Endothelial cell of umbilical vein (primary cell): ENCODE measurements around the gene PRKCD. TPM values are rescaled to one million over a fixed set of nuclear protein-coding genes. Genes with fewer than 3 reads are reported as not detected.

Experiments used
- BruUV-seq: library from RNA; stranded (reverse); fragments of 400-500 nt; replicated peaks from 2 replicates; lab custom pipeline; 2021; lab: Mats Ljungman, UMichigan
- CTCF ChIA-PET: fragments of 300-600, 350-600 bp; sonication (Branson Sonifier 250); formaldehyde crosslinking; loops from one replicate; lab custom pipeline; 2021; ENCODE audit warnings: antibody characterized with exemption, inconsistent platforms; lab: Charles Lee
- POLR2A ChIA-PET: fragments of 300-600, 350-600 bp; sonication (Branson Sonifier 250); formaldehyde crosslinking; loops from one replicate; lab custom pipeline; 2021; ENCODE audit warnings: antibody characterized with exemption, inconsistent platforms; lab: Charles Lee
- DNase-seq: peaks from one replicate; pipeline ENCODE4 v3.0.0-alpha.2; 2011; ENCODE audit warnings: low read depth, low spot score
- FAIRE-seq: peaks from 2 replicates; lab custom pipeline; 2011; peaks lifted over from hg19 to GRCh38; lab: Jason Lieb, UNC
- H2AFZ ChIP-seq: 2 replicates; pipeline ENCODE4 v1.6.0; 2012; ENCODE audit warnings: low read depth, low read length, control low read depth, inconsistent platforms
- H3K27ac ChIP-seq: 2 replicates; pipeline ENCODE4 v1.5.1; 2011; ENCODE audit warnings: low read depth, mild to moderate bottlenecking, control low read depth, low read length, moderate library complexity; ENCODE audit not compliant: insufficient read depth
- H3K27me3 ChIP-seq, 2 experiments: 2 replicates each; pipeline versions ENCODE4 v1.6.0 to v1.6.1; 2011; ENCODE audit warnings: low read length in 2 of 2, mixed read lengths in 1 of 2; ENCODE audit not compliant: control insufficient read depth in 2 of 2, insufficient read depth in 2 of 2
- H3K36me3 ChIP-seq, 2 experiments: 2 replicates in 1 of 2; 3 replicates in 1 of 2; pipeline ENCODE4 v1.5.1; 2011; ENCODE audit warnings: low read length in 2 of 2, mild to moderate bottlenecking in 1 of 2, moderate library complexity in 1 of 2; ENCODE audit not compliant: control insufficient read depth in 2 of 2, insufficient read depth in 2 of 2; ENCODE audit errors: extremely low read depth in 1 of 2
- H3K4me1 ChIP-seq: 3 replicates; pipeline ENCODE4 v1.5.1; 2011; ENCODE audit warnings: mild to moderate bottlenecking, low read length; ENCODE audit not compliant: control insufficient read depth, insufficient read depth; ENCODE audit errors: extremely low read depth
- H3K4me2 ChIP-seq: 2 replicates; pipeline ENCODE4 v1.6.1; 2011; ENCODE audit warnings: low read length, control low read depth, mixed read lengths; ENCODE audit not compliant: insufficient read depth
- H3K4me3 ChIP-seq, 3 experiments: fragments of 200-600 bp in 1 of 3; sonication (generic), shearing (Covaris generic) in 1 of 3; replicated peaks in 1 of 3; 2 replicates each; pipeline ENCODE4 v1.5.1; 2011 to 2016; ENCODE audit warnings: control low read depth in 3 of 3, low read length in 3 of 3, mild to moderate bottlenecking in 2 of 3, inconsistent platforms in 1 of 3, low read depth in 1 of 3, moderate library complexity in 1 of 3; ENCODE audit not compliant: insufficient read depth in 1 of 3
- H3K79me2 ChIP-seq: 2 replicates; pipeline ENCODE4 v1.6.0; 2012; ENCODE audit warnings: low read length, inconsistent platforms; ENCODE audit not compliant: control insufficient read depth, insufficient read depth
- H3K9ac ChIP-seq: replicated peaks from 2 replicates; pipeline ENCODE3; 2011; ENCODE audit warnings: low read length, control low read depth; ENCODE audit not compliant: insufficient read depth; ENCODE audit errors: extremely low read depth
- H3K9me1 ChIP-seq: replicated peaks from 3 replicates; pipeline ENCODE4 v1.6.0; 2011; ENCODE audit warnings: mild to moderate bottlenecking, low read length; ENCODE audit not compliant: control insufficient read depth, insufficient read depth; ENCODE audit errors: extremely low read depth
- H3K9me3 ChIP-seq: replicated peaks from 2 replicates; pipeline ENCODE4 v1.5.1; 2012; ENCODE audit warnings: low read length, inconsistent platforms; ENCODE audit not compliant: control insufficient read depth, insufficient read depth
- H4K20me1 ChIP-seq: replicated peaks from 2 replicates; pipeline ENCODE3; 2011; ENCODE audit warnings: mild to moderate bottlenecking, low read length; ENCODE audit not compliant: control insufficient read depth, insufficient read depth; ENCODE audit errors: extremely low read depth
- EZH2 ChIP-seq: IDR thresholded peaks from 2 replicates; pipeline ENCODE4 v1.6.1; 2012; ENCODE audit warnings: borderline replicate concordance, low read depth, mild to moderate bottlenecking, moderate library complexity, low read length, inconsistent platforms; ENCODE audit not compliant: severe bottlenecking
- FOS ChIP-seq: IDR thresholded peaks from 2 replicates; pipeline ENCODE4 v1.6.1; 2011; ENCODE audit warnings: mild to moderate bottlenecking, low read length, moderate library complexity, borderline replicate concordance; ENCODE audit not compliant: insufficient read depth
- GATA2 ChIP-seq: IDR thresholded peaks from 2 replicates; pipeline ENCODE4 v1.7.0; 2011; ENCODE audit warnings: low read depth, mild to moderate bottlenecking, moderate library complexity, mixed read lengths, low read length; ENCODE audit not compliant: insufficient read length, insufficient read depth
- JUN ChIP-seq: IDR thresholded peaks from 2 replicates; pipeline ENCODE4 v1.6.1; 2011; ENCODE audit warnings: borderline replicate concordance, low read depth; ENCODE audit not compliant: insufficient read length, insufficient read depth
- MYC ChIP-seq: IDR thresholded peaks from one replicate; pipeline ENCODE4 v1.6.1; 2011; ENCODE audit warnings: mild to moderate bottlenecking, low read depth, low read length
- POLR2A ChIP-seq: IDR thresholded peaks from 2 replicates; pipeline ENCODE4 v1.6.1; 2012; ENCODE audit warnings: low read depth, mild to moderate bottlenecking, control low read depth, low read length
- POLR2AphosphoS5 ChIP-seq: IDR thresholded peaks from 2 replicates; pipeline ENCODE4 v1.6.1; 2012; ENCODE audit warnings: low read depth, mild to moderate bottlenecking, control low read depth, low read length, moderate library complexity; ENCODE audit not compliant: insufficient read depth
- dilution Hi-C: fragments of 300-500 bp; cut with MboI; formaldehyde crosslinking; loops from one replicate; pipeline ENCODE4 v1.15.0; 2019; ENCODE audit warnings: low sequenced_read_pairs; ENCODE audit not compliant: extremely low pct_ligation_motif_present
- intact Hi-C: fragments of 100-400 bp; cut with micrococcal nuclease; formaldehyde crosslinking; loops from one replicate; pipeline ENCODE4 v1.10.0; 2022
- polyA plus RNA-seq, 4 experiments: library from polyadenylated mRNA; depleted of rRNA in 3 of 4; stranded (reverse) in 3 of 4; unstranded in 1 of 4; fragments of >200 nt; gene quantifications; 2 replicates each; pipeline versions ENCODE4 v1.2.1 to v1.2.3, GENCODE V29; 2011 to 2012; ENCODE audit warnings: missing spikeins in 1 of 4
- total RNA-seq: library from RNA; stranded (reverse); gene quantifications from 2 replicates; pipeline ENCODE4 v1.2.3, GENCODE V29; 2021
- TF ChIP-seq, protein P1 (sequence below), 2 donors: IDR thresholded peaks; 1 replicate in 1 of 2; 2 replicates in 1 of 2; pipeline ENCODE4 v1.5.1; 2011; ENCODE audit warnings: low read length in 2 of 2, mild to moderate bottlenecking in 2 of 2, moderate library complexity in 2 of 2, control low read depth in 1 of 2, inconsistent platforms in 1 of 2, low read depth in 1 of 2; ENCODE audit not compliant: insufficient read depth in 1 of 2; ENCODE audit errors: extremely low read depth in 1 of 2
- TF ChIP-seq, protein P2 (sequence below): IDR thresholded peaks from 2 replicates; pipeline ENCODE4 v1.6.1; 2011; ENCODE audit not compliant: insufficient read depth, insufficient read length

PRKCD gene
- total and polyA plus RNA-seq, 2 donors (not counting 3 experiments of a cell fraction or from before 2014, with no cell fraction given): 15.5 to 19.0 TPM

DNA sequence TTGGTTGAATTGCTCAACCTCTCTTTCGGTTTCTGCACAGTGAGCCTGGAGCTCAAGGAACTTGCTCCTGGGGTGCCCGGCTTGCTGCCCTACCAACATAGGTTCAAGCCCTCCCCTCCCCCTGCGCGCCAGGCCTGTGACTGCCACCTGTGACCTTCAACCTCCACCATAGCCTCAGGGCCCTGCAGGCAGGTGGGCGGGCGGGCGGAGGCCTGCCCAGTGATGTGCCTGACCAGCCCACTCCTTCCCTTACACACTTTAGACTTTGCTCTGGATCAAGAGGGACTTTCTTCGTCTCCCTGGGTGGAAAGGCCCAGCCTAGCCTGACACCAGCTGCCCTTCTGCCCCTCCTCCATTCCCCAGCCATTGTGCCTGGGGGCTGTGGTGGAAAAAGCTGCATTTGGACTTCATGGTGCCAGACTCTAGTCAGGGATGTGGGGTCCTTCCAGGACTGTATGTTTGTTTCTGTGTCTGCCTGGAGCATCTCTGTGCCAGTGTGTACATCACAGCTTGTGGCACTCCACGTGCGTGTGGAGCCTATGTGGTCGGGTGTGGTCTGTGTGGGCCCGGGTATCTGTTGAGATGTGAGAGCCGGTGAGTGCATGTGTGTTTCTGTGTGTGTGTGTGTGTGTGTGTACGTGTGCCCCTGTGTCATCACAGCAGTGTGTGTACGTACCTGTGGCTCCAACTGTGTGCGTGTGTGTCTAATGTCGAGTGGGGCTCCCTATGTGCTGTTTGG is 9.5 kb downstream of the PRKCD start:
- Histone ChIP-seq H3K9me1 (no peaks in the 10 kb centered on the region), H3K36me3 (no peaks in the 10 kb centered on the region), H3K79me2 (peaks cover 3% of the 10 kb centered on the region), H3K9ac (no peak overlapping the region), H3K4me2 (no peak overlapping the region), H3K27ac (no peak overlapping the region), H3K9me3 (no peaks in the 10 kb centered on the region), H3K4me1 (peaks cover 16% of the 10 kb centered on the region), H2AFZ (no peak overlapping the region), H4K20me1 (no peaks in the 10 kb centered on the region), H3K4me3 (no peak overlapping the region), H3K27me3 (no peaks in the 10 kb centered on the region)
- DNase-seq (no peak), FAIRE-seq (no peak)
- BruUV-seq: no TSS peak
- no peak for TF ChIP-seq POLR2A
- TF ChIP-seq, protein P1, sequence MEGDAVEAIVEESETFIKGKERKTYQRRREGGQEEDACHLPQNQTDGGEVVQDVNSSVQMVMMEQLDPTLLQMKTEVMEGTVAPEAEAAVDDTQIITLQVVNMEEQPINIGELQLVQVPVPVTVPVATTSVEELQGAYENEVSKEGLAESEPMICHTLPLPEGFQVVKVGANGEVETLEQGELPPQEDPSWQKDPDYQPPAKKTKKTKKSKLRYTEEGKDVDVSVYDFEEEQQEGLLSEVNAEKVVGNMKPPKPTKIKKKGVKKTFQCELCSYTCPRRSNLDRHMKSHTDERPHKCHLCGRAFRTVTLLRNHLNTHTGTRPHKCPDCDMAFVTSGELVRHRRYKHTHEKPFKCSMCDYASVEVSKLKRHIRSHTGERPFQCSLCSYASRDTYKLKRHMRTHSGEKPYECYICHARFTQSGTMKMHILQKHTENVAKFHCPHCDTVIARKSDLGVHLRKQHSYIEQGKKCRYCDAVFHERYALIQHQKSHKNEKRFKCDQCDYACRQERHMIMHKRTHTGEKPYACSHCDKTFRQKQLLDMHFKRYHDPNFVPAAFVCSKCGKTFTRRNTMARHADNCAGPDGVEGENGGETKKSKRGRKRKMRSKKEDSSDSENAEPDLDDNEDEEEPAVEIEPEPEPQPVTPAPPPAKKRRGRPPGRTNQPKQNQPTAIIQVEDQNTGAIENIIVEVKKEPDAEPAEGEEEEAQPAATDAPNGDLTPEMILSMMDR (IDR thresholded peaks at IDR 0.05; ENCODE audit: extremely low read depth in 1 of 2, insufficient read depth in 1 of 2, low read depth in 1 of 2, low read length in 2 of 2): no peak
- no peak for TF ChIP-seq GATA2
- no peak for TF ChIP-seq JUN
- no peak for TF ChIP-seq POLR2AphosphoS5
- TF ChIP-seq FOS: no peak
- TF ChIP-seq MYC: no peak
- TF ChIP-seq, protein P2, sequence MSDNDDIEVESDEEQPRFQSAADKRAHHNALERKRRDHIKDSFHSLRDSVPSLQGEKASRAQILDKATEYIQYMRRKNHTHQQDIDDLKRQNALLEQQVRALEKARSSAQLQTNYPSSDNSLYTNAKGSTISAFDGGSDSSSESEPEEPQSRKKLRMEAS: no peak
- TF ChIP-seq EZH2: no peak
- ChIA-PET CTCF (interaction anchor here (1.0 to 1.5 kb wide), 2 partner anchors 25 to 37 kb away, joined by 3 to 4 read pairs; no protein-coding TSS in a partner anchor), POLR2A (interaction anchor here (1.0 kb wide), 1 partner anchor 10 kb away, joined by 4 read pairs; no protein-coding TSS in a partner anchor)
- dilution Hi-C loops (no loop called here), intact Hi-C loops (no loop called here)
